HL-60/S4 (cell line): ENCODE measurements around the gene HACL1.
"Not testable (repeated sequence)": the region's sequence is repeated elsewhere in the genome, so short reads cannot be mapped to it uniquely, and the experiment has no call there.

ENCODE experiments used
- in situ Hi-C: fragments of 300-500 bp; cut with MboI; formaldehyde crosslinking; loops from 2 replicates; pipeline ENCODE4 v1.14.3; 2022; ENCODE audit warnings: low sequenced_read_pairs

The HACL1 gene

DNA sequence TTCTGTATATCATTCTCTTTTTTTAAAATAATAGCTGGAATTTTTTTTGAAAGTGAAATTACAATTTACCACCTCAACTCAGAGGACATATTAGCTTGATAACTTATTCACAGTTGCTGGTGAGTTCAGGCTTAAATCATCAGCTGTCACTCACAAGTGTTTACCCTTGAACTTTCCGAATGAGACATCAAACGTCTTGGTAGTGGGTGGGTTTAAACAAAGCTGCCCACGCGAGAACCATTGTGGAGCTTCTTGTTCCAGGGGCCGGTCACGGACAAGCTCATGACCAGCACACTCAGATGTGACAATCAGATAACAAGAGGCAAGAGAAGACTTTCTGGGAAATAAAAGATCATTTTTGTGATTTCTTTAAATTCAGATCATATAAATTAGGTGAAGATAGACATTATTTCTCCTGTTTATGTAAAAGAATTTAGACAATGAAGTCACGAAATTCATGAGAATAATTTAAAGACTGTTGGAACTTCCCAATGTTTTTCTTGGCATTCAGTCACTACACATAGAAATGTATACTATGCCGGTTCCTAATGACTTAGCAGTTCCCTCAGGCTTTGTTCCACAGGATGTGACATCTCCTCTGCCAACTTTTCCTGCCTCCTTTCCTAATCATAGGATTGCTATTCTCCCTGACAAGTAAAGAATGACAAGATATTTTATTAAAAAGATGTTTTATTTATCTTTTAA, 29.4 kb upstream of the HACL1 start:
- in situ Hi-C loops, result loop anchor here (10.0 kb wide), 1 partner anchor 174 kb away; no protein-coding TSS in a partner anchor

DNA sequence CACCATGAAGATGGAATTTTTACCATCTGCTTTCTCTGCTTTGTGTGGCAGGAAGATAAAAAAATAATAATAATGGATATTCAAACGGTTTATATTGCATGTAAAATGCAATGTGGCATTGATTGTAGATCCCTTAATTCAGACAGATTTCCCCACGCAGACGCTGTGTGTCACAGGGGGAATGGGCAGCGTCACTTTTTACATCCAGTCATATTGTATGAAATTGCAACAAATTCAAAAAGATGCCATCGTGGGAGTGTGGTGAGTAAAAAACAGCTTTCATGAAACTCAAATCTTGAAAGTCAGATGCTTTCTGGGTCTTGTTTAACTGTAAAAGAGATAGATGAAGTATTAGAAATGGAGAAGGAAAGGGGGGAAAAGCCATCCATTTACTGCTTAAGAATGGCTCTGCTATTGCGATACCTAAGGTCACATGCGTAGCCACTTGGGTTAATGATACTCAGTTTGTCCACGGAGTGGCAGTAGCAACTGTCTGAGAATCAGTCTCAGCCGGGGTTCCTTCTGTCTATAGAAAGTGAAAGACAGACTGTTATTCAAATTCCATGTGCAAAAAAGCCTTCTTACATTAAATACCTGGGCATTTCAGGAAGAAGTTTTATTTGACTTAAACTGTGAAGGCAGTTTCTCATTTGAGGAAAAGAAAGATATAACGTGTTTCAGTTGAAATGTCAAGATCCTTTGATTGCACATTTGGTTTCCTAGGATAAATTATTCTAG, 28.7 kb upstream of the HACL1 start:
- in situ Hi-C loops, result loop anchor here (10.0 kb wide), 1 partner anchor 175 kb away; no protein-coding TSS in a partner anchor

DNA sequence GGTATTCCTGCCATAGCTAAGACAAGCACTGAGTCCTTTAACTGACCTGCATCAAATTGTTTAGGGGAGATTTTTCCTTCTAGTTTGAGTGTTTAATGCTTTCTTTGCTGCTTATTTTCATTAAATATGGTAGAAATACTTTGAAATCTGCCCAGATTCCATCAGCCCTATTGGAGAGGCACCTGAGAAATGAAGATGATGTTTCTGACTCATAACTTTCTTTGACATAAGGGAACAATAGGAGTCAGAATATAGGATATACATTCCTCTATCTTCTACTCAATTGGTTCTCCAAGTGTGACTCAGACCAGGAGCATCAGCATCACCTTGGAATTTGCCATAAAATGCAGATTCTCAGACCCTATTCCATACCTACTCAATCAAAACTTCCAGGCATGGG, 27.6 kb upstream of the HACL1 start:
- in situ Hi-C loops, result no loop called here

DNA sequence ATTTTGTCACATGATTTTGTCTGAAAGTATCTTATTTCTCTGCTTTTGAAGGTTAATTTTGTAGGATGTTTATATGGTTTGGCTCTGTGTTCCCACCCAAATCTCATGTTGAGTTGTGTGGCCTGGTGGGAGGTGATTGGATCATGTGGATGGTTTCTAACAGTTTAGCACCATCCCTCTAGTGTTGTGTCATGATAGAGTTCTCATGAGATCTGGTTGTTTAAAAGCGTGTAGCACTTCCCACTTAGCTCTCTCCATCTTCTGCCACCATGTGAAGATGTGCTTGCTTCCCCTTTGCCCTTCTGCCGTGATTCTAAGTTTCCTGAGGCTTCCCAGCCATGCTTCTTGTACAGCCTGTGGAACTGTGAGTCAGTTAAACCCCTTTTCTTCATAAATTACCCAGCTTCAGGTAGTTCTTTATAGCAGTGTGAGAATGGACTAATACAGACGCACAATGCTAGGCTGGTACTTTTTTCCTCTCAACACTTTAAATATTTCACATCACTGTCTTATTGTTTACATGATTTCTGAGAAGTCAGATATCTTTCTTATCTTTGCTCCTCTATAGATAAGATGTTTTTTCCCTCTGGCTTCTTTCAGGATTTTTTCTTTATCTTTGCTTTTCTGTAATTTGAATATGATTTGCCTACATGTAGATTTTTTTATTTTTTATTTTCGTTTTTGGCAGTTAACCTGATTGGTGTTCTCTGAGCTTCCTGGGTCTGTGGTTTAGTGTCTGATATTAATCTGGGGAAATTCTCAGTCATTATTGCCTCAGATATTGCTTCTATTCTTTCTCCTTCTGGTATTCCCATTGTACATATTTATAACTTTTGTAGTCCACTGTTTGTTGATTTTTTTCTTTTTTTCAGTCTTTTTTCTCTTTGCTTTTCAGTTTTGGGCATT, 22.4 kb upstream of the HACL1 start:
- in situ Hi-C loops, result no loop called here

DNA sequence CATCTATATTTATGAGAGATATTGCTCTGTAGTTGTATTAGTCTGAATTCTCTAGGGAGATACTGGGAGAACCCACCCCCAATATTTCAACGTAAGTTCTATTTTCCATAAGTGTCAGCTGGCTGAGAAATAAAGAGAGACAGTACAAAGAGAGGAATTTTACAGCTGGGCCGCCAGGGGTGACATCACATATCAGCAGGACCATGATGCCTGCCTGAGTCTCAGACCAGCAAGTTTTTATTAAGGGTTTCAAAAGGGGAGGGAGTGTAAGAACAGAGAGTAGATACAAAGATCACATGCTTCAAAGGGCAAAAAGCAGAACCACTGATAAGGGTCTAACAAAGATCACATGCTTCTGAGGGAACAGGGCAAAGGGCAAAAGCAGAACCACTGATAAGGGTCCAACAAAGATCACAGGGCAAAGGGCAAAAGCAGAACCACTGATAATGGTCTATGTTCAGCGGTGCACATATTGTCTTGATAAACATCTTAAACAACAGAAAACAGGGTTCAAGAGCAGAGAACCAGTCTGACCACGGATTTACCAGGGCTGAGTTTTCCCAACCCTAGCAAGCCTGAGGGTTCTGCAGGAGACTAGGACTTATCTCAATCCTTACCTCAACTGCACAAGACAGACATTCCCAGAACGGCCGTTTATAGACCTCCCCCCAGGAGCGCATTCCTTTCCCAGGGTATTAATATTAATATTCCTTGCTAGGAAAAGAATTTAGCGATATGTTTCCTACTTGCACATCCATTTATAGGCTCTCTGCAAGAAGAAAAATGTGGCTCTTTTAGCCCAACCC, 18.5 kb upstream of the HACL1 start:
- in situ Hi-C loops, result loop anchor here (10.0 kb wide), 1 partner anchor 195 kb away; no protein-coding TSS in a partner anchor

DNA sequence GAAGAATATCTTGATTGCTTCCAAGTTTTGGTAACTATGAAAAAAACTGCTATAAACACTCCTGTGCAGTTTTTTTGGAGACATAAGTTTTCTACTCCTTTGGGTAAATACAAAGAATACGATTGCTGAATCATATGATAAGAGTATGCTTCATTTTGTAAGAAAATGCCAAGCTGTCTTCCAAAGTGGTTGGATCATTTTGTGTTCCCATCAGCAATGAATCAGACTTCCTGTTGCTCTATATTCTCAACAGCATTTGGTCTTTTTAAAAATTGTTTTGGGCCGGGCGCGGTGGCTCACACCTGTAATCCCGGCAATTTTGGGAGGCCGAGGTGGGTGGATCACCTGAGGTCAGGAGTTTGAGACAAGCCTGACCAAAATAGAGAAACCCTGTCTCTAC, 14.7 kb upstream of the HACL1 start:
- in situ Hi-C loops, result loop anchor here (10.0 kb wide), 1 partner anchor 199 kb away; no protein-coding TSS in a partner anchor

DNA sequence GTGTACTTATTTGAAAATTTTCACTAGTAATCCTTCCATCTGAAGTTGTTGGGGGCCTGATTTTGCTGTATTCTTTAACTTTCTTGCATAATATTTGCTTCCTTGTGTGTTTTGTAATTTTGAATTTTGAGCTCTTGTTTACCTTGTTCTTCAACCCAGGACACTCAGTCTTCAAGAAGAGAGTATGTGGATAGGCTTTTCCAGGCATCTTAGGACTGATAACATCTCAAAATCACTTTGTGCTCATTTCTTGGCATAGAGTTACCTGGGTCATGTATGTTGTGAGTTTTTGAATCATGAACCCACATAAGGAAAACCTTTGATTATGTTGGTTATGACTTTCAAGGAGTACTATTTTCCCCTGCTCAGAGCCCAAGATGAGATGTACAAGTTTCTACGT, 13.6 kb upstream of the HACL1 start:
- in situ Hi-C loops, result loop anchor here (10.0 kb wide), 1 partner anchor 200 kb away; no protein-coding TSS in a partner anchor

DNA sequence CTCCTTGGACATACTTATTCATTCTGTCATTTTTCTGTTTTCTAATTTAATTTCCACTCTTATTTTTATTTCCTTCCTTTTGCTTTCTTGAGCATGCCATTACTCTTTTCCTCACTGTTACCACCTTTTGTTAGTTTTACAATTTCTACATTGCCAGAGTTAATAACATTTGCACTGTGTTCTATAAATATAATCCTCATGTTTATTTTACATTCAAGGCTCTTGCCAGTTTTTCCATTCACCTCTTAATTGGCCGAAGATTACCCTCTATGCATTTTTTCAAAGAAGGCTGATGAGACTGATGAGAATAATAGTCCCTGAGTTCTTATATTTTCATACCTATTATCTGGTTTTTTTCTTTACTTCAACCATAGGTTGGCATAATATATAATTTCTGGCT, 10.6 kb upstream of the HACL1 start:
- in situ Hi-C loops, result loop anchor here (10.0 kb wide), 1 partner anchor 203 kb away; no protein-coding TSS in a partner anchor

DNA sequence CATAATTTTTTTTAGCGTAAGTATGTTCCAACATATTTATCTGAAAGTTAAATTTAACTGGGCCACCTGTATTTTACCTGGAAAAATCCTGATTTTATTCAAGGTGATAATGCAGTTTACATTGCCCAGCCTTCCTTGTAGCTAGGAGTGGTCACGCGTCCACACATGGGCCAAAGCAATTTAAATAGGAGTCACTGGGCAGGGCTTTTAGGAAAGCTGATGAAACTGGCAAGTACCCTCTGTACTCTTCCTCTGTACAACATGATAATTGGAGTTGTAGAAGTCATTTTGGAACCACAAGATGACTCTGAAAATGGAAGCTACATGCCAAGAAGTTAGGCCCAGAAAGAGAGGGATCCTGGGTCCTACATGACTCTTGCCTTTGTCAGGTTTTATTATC, 9.6 kb upstream of the HACL1 start:
- in situ Hi-C loops, result loop anchor here (10.0 kb wide), 1 partner anchor 204 kb away; no protein-coding TSS in a partner anchor

DNA sequence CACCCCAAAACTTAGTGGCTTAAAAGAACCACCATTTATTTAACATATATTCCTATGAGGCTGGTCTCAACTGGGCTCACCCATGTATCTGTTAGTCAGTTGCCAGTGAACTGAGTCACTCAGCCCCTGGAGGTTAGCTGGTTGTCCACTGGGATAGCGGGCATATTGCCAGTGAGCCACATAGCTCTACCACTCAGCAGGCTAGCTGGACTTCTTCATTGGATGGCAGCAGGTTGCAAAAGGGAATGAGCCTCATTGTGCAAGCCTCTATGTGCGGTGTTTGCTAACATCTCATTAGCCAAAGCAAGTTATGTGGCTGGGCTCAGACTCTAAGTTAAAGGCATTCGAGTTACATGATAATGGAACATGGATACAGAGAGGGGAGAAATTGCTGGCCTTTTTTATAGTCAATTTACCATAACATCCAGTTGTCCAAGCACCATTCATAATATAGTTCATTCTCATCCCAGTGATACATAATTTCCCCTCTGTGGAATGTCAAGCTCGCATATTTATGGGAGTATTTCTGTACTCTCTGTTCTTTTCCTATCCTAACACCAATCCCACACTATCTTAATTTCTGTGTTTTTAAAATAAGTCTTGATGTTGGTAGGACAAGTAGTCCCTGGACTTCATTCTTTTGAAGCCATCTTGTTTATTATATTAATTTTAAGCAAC, 8.9 kb upstream of the HACL1 start:
- in situ Hi-C loops, result loop anchor here (10.0 kb wide), 1 partner anchor 205 kb away; no protein-coding TSS in a partner anchor

DNA sequence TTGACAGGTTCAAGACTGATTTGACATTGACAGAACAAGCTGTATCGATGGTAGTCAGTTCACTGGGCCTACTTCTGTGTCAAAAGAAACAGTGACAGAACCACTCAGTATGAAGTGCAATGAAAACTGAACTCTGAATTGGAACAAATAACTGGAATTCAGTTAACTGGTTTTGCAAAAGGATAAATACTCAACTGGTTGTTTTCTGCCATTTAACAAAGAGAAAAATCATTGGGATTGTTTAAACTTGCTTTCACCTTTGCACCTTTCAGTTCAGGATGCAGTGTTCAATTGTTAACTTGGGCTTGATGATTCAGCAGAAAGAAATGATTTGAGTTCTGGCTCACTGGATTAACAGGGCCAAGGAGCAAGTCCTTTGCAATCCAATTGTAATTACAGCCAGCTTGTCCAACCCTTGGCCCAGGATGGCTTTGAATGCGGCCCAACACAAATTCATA, 5.1 kb upstream of the HACL1 start:
- in situ Hi-C loops, result no loop called here

DNA sequence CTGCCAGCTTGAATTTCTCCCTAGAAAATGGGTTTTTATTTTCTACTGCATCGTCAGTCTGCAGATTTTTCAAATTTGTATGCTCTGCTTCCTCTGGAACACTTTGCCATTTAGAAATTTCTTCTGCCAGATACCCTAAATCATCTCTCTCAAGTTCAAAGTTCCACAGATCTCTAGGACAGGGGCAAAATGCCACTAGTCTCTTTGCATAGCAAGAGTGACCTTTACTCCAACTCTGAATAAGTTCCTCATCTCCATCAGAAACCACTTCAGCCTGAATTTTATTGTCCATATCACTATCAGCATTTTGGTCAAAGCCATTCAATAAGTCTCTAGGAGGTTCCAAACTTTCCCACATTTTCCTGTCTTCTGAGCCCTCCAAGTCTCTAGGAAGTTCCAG, 3.2 kb upstream of the HACL1 start:
- in situ Hi-C loops, result not testable (repeated sequence)

DNA sequence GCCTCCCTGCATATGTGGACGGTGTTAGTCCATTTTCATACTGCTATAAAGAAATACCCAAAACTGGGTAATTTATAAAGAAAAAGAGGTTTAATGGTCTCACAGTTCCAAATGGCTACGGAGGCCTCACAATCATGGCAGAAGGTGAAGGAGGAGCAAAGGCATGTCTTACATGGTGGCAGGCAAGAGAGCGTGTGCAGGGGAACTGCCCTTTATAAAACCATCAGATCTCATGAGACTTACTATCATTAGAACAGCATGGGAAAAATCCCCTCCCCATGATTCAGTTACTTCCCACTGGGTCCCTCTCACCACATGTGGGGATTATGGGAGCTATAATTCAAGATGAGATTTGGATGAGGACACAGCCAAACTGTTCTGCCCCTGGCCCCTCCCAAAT, 1.4 kb upstream of the HACL1 start:
- in situ Hi-C loops, result not testable (repeated sequence)

DNA sequence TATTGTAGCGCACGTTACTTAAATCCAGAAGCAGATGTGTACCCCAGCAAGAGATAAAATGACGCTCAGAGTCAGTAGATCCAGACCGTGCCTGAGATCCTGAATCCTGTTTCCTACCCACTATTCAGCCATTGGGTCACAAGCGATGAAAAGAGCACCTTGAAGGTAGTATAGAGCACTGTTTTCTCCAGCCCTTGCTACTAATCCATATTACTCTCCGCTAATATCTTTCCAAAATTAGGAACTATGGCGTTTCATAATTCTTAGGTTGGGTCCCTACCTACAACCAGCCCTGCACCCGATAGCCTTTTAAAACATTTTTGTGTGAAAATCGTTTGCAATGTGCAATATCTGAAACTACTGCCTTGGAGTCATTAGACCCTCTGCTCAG, 772 bp upstream of the HACL1 start:
- in situ Hi-C loops, result no loop called here

DNA sequence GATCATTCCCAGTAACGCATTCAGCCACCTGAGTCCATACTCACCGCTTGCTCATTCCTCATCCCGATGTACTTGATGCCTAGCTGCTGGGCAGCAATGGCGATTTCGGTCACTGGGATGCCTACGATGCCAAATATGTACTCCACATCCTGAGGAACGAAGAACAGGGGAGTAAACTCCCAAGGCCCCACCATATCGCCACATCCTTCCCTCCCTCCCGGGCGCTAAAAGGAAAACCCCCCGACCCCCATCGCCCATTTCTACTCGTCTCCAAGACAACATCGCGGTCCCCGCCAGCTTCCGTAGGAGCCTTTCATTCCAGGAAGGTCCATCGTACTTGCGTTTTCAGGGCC, 347 bp downstream of the HACL1 start:
- in situ Hi-C loops, result no loop called here

DNA sequence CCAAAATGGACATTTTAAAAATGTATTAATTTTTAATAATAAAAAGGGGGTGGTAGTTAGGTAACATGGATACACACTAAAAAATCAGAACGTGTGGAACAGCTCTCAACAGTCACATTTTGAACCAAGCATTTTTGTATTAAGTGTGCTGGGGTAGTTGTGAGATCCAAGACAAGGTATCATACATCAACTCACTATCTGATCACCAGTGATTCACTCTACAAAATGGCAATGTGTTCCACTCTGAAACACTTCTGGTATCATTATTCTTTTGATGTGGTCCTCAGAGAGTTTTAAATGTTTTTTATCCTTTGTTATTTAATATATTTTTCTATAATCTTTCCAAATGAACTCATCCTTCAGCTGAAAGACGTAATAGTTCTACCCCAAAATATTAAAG, 5.4 kb downstream of the HACL1 start:
- in situ Hi-C loops, result no loop called here

DNA sequence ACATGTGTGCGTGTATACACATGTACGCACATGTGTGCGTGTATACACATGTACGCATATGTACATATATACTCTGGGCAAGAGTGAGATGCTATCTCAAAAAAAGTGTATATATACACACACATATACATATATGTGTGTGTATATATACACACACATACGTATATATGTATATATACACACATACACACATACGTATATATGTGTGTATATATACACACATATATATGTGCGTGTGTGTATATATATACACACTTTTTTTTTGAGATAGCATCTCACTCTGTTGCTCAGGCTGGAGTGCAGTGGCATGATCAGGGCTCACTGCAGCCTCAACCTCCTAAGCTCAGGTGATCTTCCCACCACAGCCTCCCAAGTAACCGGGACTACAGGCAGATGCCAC, 8.4 kb downstream of the HACL1 start:
- in situ Hi-C loops, result no loop called here

DNA sequence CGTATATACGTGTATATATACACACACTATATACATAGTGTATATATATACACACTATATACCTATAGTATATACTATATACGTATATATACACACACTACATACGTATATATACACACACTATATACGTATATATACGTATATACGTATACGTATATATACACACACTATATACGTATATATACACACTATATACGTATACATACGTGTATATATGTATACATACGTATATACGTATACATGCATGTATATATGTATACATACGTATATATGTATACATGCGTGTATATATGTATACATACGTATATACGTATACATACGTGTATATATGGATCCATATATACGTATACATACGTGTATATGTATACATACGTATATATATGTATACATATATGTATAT, 9.4 kb downstream of the HACL1 start:
- in situ Hi-C loops, result no loop called here

DNA sequence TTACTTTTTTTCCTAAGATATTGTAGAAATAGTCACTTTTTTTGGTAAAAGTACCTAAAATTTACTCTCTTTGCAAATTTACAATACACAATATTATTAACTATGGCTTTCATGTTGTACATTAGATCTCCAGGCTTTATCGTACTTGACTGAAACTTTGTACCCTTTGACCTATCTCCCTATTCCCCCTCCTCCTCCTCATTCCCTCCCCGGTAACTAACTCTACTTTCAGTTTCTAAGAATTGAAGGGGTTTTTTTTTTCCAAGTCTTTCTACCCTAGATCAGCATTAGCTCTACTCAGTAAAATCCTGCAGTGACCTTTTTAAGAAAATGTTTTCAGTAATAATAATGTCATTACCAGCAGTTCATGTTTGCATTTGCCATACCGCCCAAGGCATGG, 10.1 kb downstream of the HACL1 start:
- in situ Hi-C loops, result no loop called here
